ENCODE data around the gene GSTP1.
"Not testable (repeated sequence)": the region's sequence is repeated elsewhere in the genome, so short reads cannot be mapped to it uniquely, and the experiment has no call there.

GSTP1 gene

DNA sequence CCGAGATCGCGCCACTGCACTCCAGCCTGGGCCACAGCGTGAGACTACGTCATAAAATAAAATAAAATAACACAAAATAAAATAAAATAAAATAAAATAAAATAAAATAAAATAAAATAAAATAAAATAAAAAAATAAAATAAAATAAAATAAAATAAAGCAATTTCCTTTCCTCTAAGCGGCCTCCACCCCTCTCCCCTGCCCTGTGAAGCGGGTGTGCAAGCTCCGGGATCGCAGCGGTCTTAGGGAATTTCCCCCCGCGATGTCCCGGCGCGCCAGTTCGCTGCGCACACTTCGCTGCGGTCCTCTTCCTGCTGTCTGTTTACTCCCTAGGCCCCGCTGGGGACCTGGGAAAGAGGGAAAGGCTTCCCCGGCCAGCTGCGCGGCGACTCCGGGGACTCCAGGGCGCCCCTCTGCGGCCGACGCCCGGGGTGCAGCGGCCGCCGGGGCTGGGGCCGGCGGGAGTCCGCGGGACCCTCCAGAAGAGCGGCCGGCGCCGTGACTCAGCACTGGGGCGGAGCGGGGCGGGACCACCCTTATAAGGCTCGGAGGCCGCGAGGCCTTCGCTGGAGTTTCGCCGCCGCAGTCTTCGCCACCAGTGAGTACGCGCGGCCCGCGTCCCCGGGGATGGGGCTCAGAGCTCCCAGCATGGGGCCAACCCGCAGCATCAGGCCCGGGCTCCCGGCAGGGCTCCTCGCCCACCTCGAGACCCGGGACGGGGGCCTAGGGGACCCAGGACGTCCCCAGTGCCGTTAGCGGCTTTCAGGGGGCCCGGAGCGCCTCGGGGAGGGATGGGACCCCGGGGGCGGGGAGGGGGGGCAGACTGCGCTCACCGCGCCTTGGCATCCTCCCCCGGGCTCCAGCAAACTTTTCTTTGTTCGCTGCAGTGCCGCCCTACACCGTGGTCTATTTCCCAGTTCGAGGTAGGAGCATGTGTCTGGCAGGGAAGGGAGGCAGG lies at the start of gene GSTP1:
TSS of gene GSTP1 (plus strand) at position 566 of the 958 bp plus-strand sequence. CDS start at position 598, 32 bp downstream.
- DNase-seq (ENCODE audit: insufficient read length, low spot score) (no peak), FAIRE-seq (no peak)

DNA sequence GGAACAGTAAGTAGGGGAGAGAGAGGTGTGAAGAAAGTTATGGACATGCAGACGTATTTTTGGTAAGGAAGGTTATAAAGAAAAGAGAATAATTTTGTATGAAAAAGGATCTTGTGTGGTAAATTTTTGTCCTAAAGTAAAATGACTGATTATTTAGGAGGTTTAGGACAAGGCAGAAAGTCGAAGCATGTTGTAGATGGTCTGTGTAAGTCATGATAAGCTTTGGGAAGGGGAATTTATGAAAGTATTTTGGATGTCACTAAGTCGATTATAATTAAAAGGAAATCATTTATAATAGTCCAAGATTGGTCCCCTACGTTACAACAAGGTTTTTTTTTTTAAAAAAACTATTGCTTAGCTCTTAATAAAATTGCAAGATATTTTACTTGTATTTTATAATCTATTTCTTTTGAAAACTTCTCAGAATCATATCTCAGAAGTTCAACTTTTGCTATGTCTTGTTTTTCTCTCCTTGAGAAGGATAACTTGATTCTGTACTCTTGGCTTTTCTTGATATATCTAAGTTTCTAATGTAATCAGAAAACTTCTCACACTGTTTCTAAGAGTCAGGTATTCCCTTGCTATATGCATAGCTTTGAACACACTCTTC lies 49.4 kb upstream of the GSTP1 start:
- no peak for TF ChIP-seq POLR2A (IDR thresholded peaks at IDR 0.05; ENCODE audit: low read depth, low read length)
- DNase-seq (ENCODE audit: insufficient read length, low spot score): no peak
- FAIRE-seq: no peak

More for the DNA sequence above, at the start of gene GSTP1:
- TF ChIP-seq POLR2A (IDR thresholded peaks at IDR 0.05; ENCODE audit: low read depth, low read length): peak; percentile 98

DNA sequence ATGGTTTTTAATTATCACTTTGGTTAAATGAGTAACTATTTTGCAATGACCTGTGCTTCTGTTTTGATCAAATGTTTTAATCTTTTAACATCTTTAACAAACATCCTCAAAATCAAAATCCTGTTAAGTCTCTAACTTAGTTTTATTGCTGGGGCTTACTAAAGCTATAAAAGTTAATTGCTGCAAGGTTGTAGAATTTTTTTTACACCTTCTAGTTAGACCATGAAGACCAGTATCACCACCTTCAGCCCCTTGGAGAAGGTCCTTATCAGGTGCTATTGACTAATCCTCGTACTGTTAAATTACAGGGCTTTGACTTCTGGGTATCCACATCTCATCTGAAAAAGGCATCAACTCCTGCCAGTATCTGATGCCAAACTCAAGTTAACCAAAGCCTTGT lies 48.1 kb upstream of the GSTP1 start:
- FAIRE-seq (no peak), DNase-seq (ENCODE audit: insufficient read length, low spot score) (no peak)
- no peak for TF ChIP-seq POLR2A (IDR thresholded peaks at IDR 0.05; ENCODE audit: low read depth, low read length)

DNA sequence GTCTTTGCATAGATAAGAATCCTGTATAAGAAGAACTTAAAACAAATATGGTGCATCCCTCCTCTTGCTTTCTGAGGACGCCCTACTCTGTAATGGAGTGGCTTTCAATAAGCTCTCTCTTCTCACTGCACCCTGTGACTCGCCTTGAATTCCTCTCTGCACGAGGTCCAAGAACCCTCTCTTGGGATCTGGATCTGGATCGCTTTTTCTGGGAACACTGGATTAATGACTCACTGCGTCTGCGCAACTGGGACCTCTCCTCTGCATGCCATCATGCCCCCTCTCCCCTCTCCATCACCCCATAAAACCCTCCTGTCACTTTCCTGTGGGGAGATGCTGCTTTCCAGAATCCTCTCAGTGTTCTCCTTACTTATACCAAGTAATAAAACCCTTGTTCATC lies 45.3 kb upstream of the GSTP1 start:
- no peak for TF ChIP-seq POLR2A (IDR thresholded peaks at IDR 0.05; ENCODE audit: low read depth, low read length)
- FAIRE-seq: no peak
- DNase-seq (ENCODE audit: insufficient read length, low spot score): no peak

DNA sequence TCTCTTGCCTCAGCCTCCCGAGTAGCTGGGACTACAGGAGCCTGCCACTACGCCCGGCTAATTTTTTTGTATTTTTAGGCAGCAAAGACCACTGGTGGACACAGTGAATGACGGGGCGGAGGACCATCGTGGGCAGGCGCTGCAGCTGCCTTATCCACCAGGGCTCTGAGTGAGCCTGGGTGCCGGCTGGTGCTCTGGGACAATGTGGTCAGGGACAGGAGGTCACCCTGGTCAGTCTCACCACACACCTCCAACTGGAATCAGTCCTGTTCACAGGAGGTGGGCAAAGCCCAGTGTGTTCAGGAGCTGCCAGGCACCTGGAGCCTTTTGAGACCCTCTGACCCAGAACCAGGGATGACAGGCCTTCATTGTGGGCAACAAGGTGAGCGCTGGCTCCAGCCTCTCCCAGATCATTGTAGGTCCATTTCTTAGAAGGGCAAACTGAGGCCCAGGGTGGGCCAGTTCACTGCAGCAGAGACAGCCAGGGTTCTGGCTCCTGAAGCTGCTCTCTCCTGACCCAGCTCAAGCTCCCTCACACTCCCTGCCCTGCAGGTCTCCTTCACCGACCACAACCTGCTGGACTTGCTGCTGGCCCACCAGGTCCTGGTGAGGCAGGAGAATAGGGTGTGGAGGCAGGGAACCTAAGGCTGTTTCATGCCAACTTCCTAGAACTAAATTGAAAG lies 44.6 kb upstream of the GSTP1 start:
- DNase-seq (ENCODE audit: insufficient read length, low spot score) (no peak), FAIRE-seq (no peak)
- no peak for TF ChIP-seq POLR2A (IDR thresholded peaks at IDR 0.05; ENCODE audit: low read depth, low read length)

DNA sequence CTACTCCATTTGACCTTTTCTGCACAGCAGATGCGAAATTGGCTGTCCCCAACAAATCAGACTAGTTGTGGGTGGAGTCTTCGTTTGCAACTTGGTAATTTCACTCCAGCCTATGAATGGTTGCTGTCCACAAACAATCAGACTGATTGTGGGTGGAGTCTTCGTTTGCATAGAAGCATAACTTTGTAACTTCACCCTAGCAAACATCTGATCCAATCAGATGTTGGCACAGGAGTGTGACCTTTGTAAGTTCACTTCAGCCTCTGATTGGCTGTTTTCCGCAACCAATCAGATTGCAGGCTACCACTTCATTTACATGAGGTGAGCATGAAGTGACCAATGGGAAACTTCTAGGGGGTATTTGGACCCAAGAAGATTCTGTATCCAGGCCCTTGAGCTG lies 44.1 kb upstream of the GSTP1 start:
- no peak for FAIRE-seq
- no peak for TF ChIP-seq POLR2A (IDR thresholded peaks at IDR 0.05; ENCODE audit: low read depth, low read length)

DNA sequence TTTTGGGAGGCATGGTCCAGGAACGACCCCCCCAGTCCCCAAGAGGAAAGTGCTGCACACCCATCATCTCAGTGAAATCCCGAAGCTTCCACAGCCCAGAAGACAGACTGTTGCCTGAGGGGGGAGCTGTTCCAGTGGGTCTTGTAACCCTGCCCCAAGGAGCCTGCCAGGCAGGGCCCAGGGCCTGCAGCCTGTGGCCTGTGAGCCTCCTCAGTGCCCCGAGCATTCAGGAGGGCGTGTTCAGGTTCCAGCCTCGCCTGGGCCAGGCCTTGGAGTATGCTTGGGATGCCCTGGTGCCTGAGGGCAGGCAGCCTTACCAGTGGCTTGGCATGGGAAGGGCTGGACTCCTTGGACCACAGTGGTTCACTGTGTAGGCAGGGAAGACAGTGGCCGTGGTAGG lies 42.4 kb upstream of the GSTP1 start:
- TF ChIP-seq POLR2A (IDR thresholded peaks at IDR 0.05; ENCODE audit: low read depth, low read length): no peak
- no peak for FAIRE-seq
- no peak for DNase-seq (ENCODE audit: insufficient read length, low spot score)

More for the DNA sequence above, 44.1 kb upstream of the GSTP1 start:
- DNase-seq (ENCODE audit: insufficient read length, low spot score): no peak

DNA sequence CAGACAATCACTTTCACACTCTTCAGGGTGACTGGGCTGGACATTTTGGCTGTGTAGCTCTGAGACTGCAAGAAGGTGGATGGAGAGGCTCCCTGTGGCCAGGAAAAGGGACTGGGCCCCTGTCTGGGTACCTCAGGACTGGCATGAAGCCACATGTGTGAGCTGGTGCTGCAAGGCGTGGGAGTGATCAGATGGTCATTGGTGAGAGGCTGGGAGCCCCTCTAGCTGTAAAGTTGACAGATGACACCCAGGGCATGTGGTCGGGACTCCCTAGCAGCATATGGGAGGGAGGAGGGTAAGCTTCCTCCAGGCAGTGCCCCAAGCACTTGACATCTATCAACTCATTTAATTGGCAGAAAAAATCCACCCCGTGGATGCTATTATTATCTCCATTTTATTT lies 41.4 kb upstream of the GSTP1 start:
- FAIRE-seq (no peak), DNase-seq (ENCODE audit: insufficient read length, low spot score) (no peak)
- no peak for TF ChIP-seq POLR2A (IDR thresholded peaks at IDR 0.05; ENCODE audit: low read depth, low read length)

DNA sequence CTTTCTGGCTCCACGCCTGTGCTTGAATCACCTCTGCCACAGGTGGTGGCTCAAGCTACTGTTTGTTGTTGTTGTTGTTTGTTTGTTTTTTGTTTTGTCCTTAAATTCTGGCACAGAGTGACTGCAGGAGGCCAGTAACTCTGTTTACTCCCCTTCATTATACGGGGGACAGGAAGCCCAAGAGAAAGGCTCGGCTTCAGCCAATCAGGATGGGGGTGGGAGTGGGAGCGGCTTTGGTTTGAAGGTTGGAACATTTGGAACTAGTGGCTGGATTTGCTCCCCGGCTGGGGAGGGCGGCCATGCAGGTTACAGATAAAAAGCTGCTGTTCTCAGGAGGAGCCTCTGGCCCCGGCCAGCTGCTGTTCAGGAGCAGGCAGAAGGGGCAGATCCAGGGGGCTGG lies 40.6 kb upstream of the GSTP1 start:
- DNase-seq (ENCODE audit: insufficient read length, low spot score) (no peak), FAIRE-seq (no peak)
- TF ChIP-seq POLR2A (IDR thresholded peaks at IDR 0.05; ENCODE audit: low read depth, low read length): no peak

DNA sequence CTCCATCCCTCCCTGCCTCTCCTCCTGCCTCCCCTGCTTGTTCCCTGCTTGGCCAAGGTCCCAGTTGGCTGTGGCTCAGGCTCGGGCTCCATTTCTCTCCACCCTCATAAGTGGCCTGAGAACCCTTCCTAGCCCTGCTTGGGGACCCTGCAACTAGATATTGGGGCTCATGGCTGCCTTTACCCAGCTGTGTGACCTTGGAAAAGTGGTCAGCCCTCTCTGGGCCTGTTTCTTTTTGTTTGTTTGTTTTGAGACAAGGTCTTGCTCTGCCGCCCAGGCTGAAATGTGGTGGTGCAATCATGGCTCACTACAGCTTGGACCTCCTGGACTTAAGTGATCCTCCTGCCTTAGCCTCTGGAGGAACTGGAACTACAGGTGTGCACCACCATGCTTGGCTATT lies 40.0 kb upstream of the GSTP1 start:
- DNase-seq (ENCODE audit: insufficient read length, low spot score) (no peak), FAIRE-seq (no peak)
- no peak for TF ChIP-seq POLR2A (IDR thresholded peaks at IDR 0.05; ENCODE audit: low read depth, low read length)

DNA sequence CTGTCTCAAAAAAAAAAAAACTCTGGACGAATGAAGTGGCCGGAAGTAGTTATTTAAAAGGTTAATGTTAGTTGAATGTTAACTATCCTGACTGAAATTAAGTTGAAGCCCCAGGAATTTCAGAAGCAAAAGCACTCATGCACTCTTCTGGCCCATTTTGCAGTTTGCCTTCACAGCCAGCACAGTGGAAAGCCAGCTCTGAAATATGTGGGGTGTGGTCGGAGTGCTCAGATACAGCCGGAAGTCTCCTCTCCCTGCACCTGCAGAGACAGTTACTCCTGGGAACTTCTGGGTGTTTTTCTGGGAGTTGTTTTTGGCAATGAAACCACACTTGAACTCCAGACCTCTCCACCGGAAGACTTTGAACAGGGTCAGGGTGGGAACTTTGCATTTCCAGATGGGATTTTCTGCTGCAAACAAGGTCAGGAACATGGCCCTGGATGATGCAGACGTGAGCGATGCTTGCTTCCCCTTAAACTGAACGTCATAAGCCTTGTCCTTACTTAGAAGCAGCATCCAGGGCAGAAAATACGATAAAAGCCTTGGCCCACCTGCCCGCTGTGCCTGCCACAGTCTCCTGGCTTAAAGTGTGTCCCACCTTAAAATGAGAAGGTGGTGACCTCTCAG lies 38.9 kb upstream of the GSTP1 start:
- FAIRE-seq: no peak

DNA sequence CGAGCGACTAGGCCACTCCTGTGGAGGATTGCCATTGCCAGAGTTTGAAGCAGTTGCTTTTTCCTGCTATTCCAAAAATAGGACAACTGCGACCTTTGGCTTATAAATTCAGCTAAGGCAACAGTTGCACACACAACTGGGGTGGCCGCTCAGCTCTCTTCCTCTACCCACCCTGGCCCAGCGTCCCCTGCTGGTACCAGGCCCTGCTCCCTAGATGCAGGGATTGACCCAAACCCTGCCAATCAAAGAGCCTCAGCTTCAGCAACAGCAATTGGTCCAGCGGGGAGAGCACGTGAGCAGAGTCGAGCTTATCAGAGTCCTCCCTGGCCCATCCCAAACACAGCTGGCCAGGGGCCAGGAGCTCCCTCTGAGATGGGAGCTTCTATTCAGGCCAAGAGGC lies 38.3 kb upstream of the GSTP1 start:
- FAIRE-seq (no peak), DNase-seq (ENCODE audit: insufficient read length, low spot score) (no peak)
- no peak for TF ChIP-seq POLR2A (IDR thresholded peaks at IDR 0.05; ENCODE audit: low read depth, low read length)

More for the DNA sequence above, 38.9 kb upstream of the GSTP1 start:
- no peak for DNase-seq (ENCODE audit: insufficient read length, low spot score)
- TF ChIP-seq POLR2A (IDR thresholded peaks at IDR 0.05; ENCODE audit: low read depth, low read length): no peak

DNA sequence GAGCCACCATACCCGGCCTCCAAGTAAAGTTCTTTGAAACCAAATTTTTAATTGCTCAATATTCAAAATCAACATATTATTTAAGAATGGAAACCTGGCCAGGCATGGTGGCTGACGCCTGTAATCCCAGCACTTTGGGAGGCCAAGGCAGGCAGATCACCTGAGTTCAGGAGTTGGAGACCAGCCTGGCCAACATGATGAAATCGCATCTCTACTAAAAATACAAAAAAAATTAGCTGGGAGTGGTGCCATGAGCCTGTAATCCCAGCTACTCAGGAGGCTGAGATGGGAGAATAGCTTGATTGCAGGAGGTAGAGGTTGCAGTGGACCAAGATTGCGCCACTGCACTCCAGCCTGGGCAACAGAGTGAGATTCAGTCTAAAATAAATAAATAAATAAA lies 35.5 kb upstream of the GSTP1 start:
- not testable (repeated sequence) for DNase-seq (ENCODE audit: insufficient read length, low spot score)

DNA sequence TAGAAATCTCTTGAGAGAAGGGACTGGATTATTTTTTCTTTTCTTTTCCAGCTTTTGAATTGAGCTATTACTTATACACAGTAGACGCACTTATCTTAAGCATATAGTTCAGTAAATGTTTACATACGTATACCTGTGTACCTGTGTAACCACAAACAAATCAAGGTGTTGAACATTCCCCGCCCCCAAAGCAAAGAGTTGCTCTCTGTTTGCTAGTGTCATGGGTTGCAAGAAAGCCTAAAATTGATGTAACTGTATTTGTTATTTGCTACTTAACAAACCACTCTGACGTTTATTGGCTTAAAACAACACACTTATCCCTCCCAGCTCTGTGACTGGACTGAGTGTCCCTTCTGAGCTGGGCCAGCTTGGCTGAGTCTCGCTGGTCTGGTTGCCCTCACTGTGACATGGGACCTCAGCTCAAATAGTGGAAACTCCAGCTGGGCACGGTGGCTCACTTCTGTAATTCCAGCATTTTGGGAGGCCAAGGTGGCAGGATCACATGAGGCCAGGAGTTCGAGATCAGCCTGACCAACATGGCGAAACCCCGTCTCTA lies 35.0 kb upstream of the GSTP1 start:
- FAIRE-seq (no peak), DNase-seq (ENCODE audit: insufficient read length, low spot score) (no peak)
- TF ChIP-seq POLR2A (IDR thresholded peaks at IDR 0.05; ENCODE audit: low read depth, low read length): no peak

More for the DNA sequence above, 35.5 kb upstream of the GSTP1 start:
- FAIRE-seq: not testable (repeated sequence)

Data from H54 (cell line).